CD4-positive, alpha-beta T cell (primary cell): ENCODE measurements around the gene ARHGAP26. TPM values are rescaled to one million over a fixed set of nuclear protein-coding genes. Genes with fewer than 3 reads are reported as not detected.

Experiments used
- ATAC-seq: fragments of 200-7000 bp; cut with Tn5 transposase; one replicate; pipeline ENCODE4 v1.10.0; 2022; ENCODE audit warnings: mild to moderate bottlenecking; ENCODE audit not compliant: poor library complexity
- CTCF ChIA-PET: fragments of 350-600 bp; sonication (Branson Sonifier 250); formaldehyde crosslinking; loops from one replicate; lab custom pipeline; 2021; ENCODE audit warnings: antibody characterized with exemption, inconsistent platforms; lab: Charles Lee
- POLR2A ChIA-PET: fragments of 350-600 bp; sonication (Branson Sonifier 250); formaldehyde crosslinking; loops from one replicate; lab custom pipeline; 2021; ENCODE audit warnings: antibody characterized with exemption, inconsistent platforms; lab: Charles Lee
- DNase-seq, 14 experiments: peaks; one replicate each; pipeline ENCODE4 v3.0.0-alpha.2; 2013 to 2020; ENCODE audit warnings: mixed read lengths in 2 of 14
- H3K27ac ChIP-seq, 2 donors: one replicate each; pipeline versions ENCODE4 v1.5.1 to v1.7.0; 2013; ENCODE audit warnings: low read length in 2 of 2, low read depth in 1 of 2, mild to moderate bottlenecking in 1 of 2
- H3K27me3 ChIP-seq, 2 experiments: 1 replicate in 1 of 2; 2 replicates in 1 of 2; pipeline versions ENCODE4 v1.6.1 to v1.7.0; 2013; ENCODE audit warnings: low read length in 2 of 2, control low read depth in 1 of 2, mild to moderate bottlenecking in 1 of 2, moderate library complexity in 1 of 2; ENCODE audit not compliant: insufficient read depth in 2 of 2, control insufficient read depth in 1 of 2
- H3K36me3 ChIP-seq: one replicate; pipeline ENCODE4 v1.6.1; 2013; ENCODE audit warnings: low read length, control low read depth; ENCODE audit not compliant: insufficient read depth
- H3K4me1 ChIP-seq: one replicate; pipeline ENCODE4 v1.6.1; 2013; ENCODE audit warnings: low read length, control low read depth; ENCODE audit not compliant: insufficient read depth
- H3K4me3 ChIP-seq: one replicate; pipeline ENCODE4 v1.5.1; 2013; ENCODE audit warnings: mild to moderate bottlenecking, low read length, moderate library complexity
- H3K9me3 ChIP-seq, 2 experiments: 1 replicate in 1 of 2; 2 replicates in 1 of 2; pipeline versions ENCODE4 v1.6.1 to v1.7.0; 2013; ENCODE audit warnings: low read length in 2 of 2, mild to moderate bottlenecking in 2 of 2, control low read depth in 1 of 2, moderate library complexity in 1 of 2; ENCODE audit not compliant: control insufficient read depth in 1 of 2, insufficient read depth in 1 of 2
- H3K27ac Mint-ChIP-seq: one replicate; pipeline ENCODE4 v1.8.0; 2020; ENCODE audit warnings: mixed read lengths
- H3K27me3 Mint-ChIP-seq: one replicate; pipeline ENCODE4 v1.8.0; 2021; ENCODE audit warnings: mixed read lengths
- H3K36me3 Mint-ChIP-seq: one replicate; pipeline ENCODE4 v1.8.0; 2021; ENCODE audit warnings: low read depth, mixed read lengths
- H3K4me1 Mint-ChIP-seq: one replicate; pipeline ENCODE4 v1.8.0; 2021; ENCODE audit warnings: low read depth, mixed read lengths
- H3K4me3 Mint-ChIP-seq: one replicate; pipeline ENCODE4 v1.8.0; 2020; ENCODE audit warnings: mild to moderate bottlenecking, mixed read lengths
- H3K9me3 Mint-ChIP-seq: one replicate; pipeline ENCODE4 v1.8.0; 2020; ENCODE audit warnings: mixed read lengths
- CTCF ChIP-seq: fragments of 200-600 bp; IDR thresholded peaks from one replicate; pipeline ENCODE4 v1.8.0; 2022; ENCODE audit warnings: antibody characterized with exemption, mild to moderate bottlenecking
- intact Hi-C, 2 experiments: fragments of 100-400 bp; cut with DNase I in 1 of 2; cut with micrococcal nuclease in 1 of 2; formaldehyde crosslinking; loops; one replicate each; pipeline versions ENCODE4 v1.15.1 to v1.9.0; 2023 to 2025; cut with DNase I, micrococcal nuclease
- total RNA-seq, 174 experiments: library from RNA in 2 of 174; stranded (reverse) in 2 of 174; gene quantifications; one replicate each; pipeline ENCODE4 v1.2.3 and lab custom pipeline; 2021 to 2026

The ARHGAP26 gene
- total RNA-seq, 2 experiments from 2014 or later: 24.9 to 27.3 TPM

DNA sequence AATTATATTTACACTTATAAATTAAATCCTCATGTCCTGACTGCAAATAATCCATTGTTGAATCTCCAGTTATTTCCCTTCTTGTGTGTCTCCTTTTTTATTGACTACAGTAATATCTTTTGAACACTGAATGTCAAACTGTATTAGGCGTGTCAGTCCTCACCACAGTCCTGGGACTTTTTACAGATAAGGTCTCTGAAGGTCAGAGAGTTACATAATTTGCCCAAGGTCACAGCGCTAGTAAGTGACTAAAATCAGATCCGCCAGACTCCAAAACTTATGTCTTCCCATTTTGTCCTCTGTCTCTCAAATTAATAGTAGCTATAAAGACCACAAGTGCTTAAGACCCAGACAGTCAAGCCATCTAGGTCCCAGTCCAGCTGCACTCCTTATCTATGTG, 359.0 kb downstream of the ARHGAP26 start:
- no peak for TF ChIP-seq CTCF
- no peak overlapping the region for H3K4me3 Mint-ChIP-seq
- no peaks in the 10 kb centered on the region for H3K9me3 ChIP-seq
- ATAC-seq (no peak), DNase-seq (no peak)
- no peaks in the 10 kb centered on the region for H3K9me3 Mint-ChIP-seq
- H3K27ac ChIP-seq: no peak overlapping the region
- intact Hi-C loops: no loop called here
- ChIA-PET CTCF (no interaction called here), POLR2A (no interaction called here)
- no peaks in the 10 kb centered on the region for H3K4me1 Mint-ChIP-seq
- H3K36me3 ChIP-seq: peaks cover 4% of the 10 kb centered on the region
- no peaks in the 10 kb centered on the region for H3K4me1 ChIP-seq
- no peak overlapping the region for H3K4me3 ChIP-seq
- H3K27me3 ChIP-seq: no peaks in the 10 kb centered on the region
- H3K27ac Mint-ChIP-seq: no peak overlapping the region
- H3K27me3 Mint-ChIP-seq: no peaks in the 10 kb centered on the region
- peaks cover 2% of the 10 kb centered on the region for H3K36me3 Mint-ChIP-seq

- no peaks in the 10 kb centered on the region for H3K27me3 Mint-ChIP-seq
- H3K4me1 Mint-ChIP-seq: no peaks in the 10 kb centered on the region
- Histone ChIP-seq H3K9me3 (no peaks in the 10 kb centered on the region), H3K4me1 (no peaks in the 10 kb centered on the region), H3K27me3 (no peaks in the 10 kb centered on the region), H3K27ac (no peak overlapping the region), H3K36me3 (peaks cover 11% of the 10 kb centered on the region), H3K4me3 (no peak overlapping the region)
- ATAC-seq (no peak), DNase-seq (no peak)
- POLR2A ChIA-PET: no interaction called here
- no peaks in the 10 kb centered on the region for H3K9me3 Mint-ChIP-seq
- no peak overlapping the region for H3K27ac Mint-ChIP-seq
- no peak for TF ChIP-seq CTCF
- CTCF ChIA-PET: no interaction called here
- H3K4me3 Mint-ChIP-seq: no peak overlapping the region
- intact Hi-C loops: no loop called here
- peaks cover 10% of the 10 kb centered on the region for H3K36me3 Mint-ChIP-seq
Observed at GRCh38 chr5:143129910-143130612, 359.9 kb downstream of the ARHGAP26 start.

GRCh38 chr5:143130613-143131305, 360.6 kb downstream of the ARHGAP26 start:
- Mint-ChIP-seq H3K4me3 (no peak overlapping the region), H3K27ac (no peak overlapping the region), H3K27me3 (no peaks in the 10 kb centered on the region), H3K4me1 (no peaks in the 10 kb centered on the region), H3K9me3 (no peaks in the 10 kb centered on the region), H3K36me3 (peaks cover 17% of the 10 kb centered on the region)
- ATAC-seq (no peak), DNase-seq (no peak)
- Histone ChIP-seq H3K27ac (no peak overlapping the region), H3K36me3 (peaks cover 11% of the 10 kb centered on the region), H3K4me3 (no peak overlapping the region), H3K4me1 (no peaks in the 10 kb centered on the region), H3K27me3 (no peaks in the 10 kb centered on the region), H3K9me3 (no peaks in the 10 kb centered on the region)
- TF ChIP-seq CTCF: no peak
- CTCF ChIA-PET: no interaction called here
- POLR2A ChIA-PET: no interaction called here
- intact Hi-C loops: no loop called here
